GM12801 (cell line): ENCODE results near the gene PAIP2.

Experiments used
- TF ChIP-seq, protein P1 (sequence below): IDR thresholded peaks from one replicate; pipeline ENCODE4 v1.5.1; 2011; ENCODE audit warnings: control low read depth; ENCODE audit not compliant: insufficient read length; ENCODE audit errors: extremely low read depth

Gene PAIP2

DNA sequence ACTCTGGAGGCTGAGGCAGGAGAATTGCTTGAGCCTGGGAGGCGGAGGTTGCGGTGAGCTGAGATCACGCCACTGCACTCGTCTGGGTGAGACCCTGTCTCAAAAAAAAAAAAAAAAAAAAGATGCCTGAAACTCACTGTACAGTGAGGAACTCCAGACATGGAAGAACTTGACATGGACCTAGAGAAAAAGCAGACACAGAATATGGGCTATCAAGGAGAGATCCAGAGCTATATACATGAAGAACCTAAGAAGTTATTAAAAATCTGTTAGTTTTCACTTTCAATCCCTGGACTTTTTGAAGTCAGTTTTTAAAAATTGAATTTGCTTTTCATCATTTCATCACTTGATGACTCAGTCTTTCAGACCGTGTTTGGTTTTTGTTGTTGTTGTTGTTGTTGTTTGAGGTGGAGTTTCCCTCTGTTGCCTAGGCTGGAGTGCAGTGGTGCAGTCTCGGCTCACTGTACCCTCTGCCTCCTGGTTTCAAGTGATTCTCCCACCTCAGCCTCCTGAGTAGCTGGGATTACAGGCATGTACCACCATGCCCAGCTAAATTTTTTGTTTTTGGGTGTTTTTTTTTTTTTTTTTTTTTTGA lies 20.3 kb downstream of the PAIP2 start:
- TF ChIP-seq, protein P1, sequence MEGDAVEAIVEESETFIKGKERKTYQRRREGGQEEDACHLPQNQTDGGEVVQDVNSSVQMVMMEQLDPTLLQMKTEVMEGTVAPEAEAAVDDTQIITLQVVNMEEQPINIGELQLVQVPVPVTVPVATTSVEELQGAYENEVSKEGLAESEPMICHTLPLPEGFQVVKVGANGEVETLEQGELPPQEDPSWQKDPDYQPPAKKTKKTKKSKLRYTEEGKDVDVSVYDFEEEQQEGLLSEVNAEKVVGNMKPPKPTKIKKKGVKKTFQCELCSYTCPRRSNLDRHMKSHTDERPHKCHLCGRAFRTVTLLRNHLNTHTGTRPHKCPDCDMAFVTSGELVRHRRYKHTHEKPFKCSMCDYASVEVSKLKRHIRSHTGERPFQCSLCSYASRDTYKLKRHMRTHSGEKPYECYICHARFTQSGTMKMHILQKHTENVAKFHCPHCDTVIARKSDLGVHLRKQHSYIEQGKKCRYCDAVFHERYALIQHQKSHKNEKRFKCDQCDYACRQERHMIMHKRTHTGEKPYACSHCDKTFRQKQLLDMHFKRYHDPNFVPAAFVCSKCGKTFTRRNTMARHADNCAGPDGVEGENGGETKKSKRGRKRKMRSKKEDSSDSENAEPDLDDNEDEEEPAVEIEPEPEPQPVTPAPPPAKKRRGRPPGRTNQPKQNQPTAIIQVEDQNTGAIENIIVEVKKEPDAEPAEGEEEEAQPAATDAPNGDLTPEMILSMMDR = no peak

DNA sequence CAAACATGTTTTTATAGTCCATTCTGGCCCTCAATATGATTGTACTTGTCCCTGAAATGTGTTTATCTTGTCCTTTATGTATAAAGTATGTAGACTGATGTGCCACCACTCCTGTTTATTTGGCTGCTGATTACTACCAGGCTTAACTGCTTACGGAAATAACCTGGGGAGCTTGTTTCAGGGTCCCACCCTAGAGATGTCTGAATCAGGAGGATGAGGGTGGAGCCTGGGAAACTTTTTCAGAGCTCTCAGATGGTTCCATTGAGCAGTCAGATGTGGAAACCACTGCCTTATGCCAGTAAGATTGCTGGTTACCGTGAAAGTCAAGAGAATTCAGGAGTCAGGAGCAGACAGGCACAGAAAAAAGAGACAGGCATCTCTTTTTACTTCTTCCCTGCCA lies 22.3 kb downstream of the PAIP2 start:
- TF ChIP-seq, protein P1 = no peak

DNA sequence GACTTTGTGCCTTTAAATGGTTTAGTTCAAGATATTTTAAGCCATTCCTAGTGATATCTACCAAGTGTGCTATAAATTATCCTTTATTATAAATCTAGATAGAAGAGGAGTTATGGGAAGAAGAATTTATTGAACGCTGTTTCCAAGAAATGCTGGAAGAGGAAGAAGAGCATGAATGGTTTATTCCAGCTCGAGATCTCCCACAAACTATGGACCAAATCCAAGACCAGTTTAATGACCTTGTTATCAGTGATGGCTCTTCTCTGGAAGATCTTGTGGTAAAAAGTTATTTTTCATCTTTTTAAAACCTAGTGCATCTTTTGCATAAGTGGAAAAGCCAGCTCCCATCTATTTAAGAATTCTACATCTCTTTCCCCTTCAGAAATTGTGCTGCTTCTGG lies 22.8 kb downstream of the PAIP2 start:
- TF ChIP-seq, protein P1 = no peak

DNA sequence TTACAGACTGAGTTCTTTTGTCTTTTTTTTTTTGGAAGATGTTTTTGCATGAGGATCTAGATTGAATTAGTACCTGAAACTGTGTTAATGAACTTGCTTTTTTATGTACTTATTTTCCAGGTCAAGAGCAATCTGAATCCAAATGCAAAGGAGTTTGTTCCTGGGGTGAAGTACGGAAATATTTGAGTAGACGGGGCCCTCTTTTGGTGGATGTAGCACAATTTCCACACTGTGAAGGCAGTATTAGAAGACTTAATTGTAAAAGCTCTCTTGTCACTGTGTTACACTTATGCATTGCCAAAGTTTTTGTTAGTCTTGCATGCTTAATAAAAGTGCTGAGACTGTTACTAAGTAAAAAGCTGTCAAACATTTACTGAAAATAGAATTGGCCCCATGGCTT lies 27.0 kb downstream of the PAIP2 start:
- TF ChIP-seq, protein P1 = no peak

DNA sequence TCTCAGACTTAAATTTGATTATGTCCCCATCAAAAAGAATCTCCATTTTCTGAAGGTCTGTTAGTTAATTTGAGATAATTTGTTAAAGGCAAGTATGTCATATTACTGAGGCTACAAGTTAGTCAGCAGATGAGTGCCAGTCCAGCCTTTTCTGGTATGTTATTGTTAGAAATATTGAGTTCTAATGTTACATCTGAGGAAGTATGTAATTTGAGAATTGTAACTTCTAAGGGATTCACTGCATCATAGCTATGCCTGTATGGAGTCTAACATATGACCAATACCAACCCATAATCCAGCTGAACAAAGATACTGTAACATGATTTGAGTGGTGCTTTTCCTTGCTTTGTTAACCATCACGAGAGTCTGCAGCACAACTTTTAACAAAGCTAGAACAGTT lies 27.5 kb downstream of the PAIP2 start:
- TF ChIP-seq, protein P1 = no peak

DNA sequence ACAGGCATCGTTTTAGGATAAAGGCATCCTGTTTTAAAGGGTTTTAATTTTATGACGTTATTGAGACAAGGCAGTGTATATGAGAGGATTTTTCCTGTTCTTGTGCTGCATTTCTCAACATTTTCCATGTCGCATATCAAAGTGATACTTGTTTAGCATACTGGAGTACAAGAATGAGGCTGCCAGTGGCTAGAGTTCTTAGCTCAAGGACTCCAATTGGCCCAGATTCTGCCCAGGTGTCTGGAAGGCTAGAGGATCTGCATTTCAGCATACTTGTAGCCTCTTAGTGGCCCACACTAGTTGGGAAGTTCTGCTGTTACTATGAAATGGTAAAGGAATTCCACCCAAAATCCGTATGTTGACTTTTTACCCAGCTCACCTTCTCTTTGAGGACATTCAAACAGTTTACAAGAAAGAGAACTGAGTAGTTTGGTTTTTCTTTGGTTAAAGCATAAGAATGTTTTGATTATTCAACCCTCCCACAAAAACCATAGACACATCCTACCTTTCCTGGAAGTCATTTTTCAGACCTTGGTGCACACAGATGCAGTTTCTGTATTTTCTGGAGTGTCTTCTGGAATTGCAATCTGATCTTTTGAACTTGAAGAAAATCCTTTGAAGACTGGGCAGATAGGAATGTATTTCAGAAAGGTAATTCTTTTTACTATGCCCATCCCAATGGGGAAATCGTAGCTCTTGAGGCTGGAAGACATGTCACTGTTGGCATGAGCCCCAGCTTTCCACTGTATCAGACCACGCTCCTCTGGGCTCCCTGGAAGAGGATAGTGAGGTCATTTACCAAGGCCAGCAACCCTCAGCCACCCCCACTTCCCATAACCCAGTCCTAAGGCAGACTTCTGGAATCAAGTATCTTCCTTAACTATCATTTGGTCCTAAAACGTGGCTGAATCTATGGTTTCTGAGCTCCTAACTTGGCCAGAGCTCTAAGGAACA lies 30.1 kb downstream of the PAIP2 start:
- TF ChIP-seq, protein P1 = no peak

DNA sequence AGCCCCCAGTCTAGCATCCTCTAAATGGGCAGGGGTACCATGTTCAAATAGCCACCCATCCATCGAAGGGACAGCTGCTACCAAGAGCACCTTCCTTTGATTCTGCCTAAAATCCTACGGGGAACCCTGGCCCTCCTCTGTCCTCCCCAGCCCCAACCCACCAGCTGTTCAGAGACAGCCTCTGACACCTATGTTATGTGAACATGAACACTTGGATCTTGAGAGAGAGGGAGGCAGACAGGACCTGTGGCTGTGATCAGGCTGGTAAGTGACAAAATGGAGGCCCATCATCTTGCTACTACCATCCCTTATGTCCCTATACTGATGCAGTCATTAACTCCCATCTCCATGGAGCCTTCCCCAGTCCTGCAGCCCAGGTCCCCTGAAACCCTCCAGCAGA lies 33.3 kb downstream of the PAIP2 start:
- TF ChIP-seq, protein P1 = no peak
